ENCODE results near the gene DNAJB11. TPM values are rescaled to one million over a fixed set of nuclear protein-coding genes. Genes with fewer than 3 reads are reported as not detected.

DNAJB11 gene
- total RNA-seq, 1 experiment from 2014 or later, result 87.9 TPM

DNA sequence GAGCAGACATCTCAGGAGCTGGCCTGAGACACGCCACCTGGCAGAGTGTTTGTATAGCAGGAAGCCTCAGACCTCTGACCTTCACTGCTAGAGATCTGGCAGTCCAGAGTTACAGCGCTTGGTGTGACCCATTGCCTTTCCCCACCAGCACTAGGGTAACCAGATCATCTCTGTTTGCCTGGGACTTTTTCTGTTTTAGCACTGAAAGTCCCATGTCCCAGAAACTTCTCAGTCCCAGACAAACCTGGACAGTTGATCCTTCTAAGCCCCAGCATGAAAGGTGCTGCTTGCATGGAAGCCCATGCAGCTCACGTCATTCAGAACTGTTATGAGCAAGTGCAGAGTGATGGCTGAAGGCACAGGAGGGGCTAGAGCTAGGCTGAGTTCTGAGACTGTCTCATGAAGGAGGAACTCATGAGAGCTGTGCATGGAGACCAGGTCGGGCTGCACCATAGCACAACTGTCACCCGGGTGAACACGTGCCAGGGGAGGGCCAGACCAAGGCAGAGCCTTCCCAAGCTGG, 24.1 kb downstream of the DNAJB11 start:
- no peaks in the 10 kb centered on the region for H3K36me3 ChIP-seq (ENCODE audit: control insufficient read depth, insufficient read depth, low read length)
- no TSS peak for BruUV-seq (replicated peaks)
- no peak for ATAC-seq
- H3K4me1 ChIP-seq (ENCODE audit: control insufficient read depth, insufficient read depth, low read length), result no peaks in the 10 kb centered on the region
- ChIA-PET CTCF (interaction anchor here (1.4 kb wide), 1 partner anchor 20 kb away, joined by 4 read pairs; no protein-coding TSS in a partner anchor), POLR2A (no interaction called here)
- TF ChIP-seq POLR2AphosphoS5 (IDR thresholded peaks at IDR 0.05; ENCODE audit: low read depth, low read length), result no peak
- TF ChIP-seq, protein P1, sequence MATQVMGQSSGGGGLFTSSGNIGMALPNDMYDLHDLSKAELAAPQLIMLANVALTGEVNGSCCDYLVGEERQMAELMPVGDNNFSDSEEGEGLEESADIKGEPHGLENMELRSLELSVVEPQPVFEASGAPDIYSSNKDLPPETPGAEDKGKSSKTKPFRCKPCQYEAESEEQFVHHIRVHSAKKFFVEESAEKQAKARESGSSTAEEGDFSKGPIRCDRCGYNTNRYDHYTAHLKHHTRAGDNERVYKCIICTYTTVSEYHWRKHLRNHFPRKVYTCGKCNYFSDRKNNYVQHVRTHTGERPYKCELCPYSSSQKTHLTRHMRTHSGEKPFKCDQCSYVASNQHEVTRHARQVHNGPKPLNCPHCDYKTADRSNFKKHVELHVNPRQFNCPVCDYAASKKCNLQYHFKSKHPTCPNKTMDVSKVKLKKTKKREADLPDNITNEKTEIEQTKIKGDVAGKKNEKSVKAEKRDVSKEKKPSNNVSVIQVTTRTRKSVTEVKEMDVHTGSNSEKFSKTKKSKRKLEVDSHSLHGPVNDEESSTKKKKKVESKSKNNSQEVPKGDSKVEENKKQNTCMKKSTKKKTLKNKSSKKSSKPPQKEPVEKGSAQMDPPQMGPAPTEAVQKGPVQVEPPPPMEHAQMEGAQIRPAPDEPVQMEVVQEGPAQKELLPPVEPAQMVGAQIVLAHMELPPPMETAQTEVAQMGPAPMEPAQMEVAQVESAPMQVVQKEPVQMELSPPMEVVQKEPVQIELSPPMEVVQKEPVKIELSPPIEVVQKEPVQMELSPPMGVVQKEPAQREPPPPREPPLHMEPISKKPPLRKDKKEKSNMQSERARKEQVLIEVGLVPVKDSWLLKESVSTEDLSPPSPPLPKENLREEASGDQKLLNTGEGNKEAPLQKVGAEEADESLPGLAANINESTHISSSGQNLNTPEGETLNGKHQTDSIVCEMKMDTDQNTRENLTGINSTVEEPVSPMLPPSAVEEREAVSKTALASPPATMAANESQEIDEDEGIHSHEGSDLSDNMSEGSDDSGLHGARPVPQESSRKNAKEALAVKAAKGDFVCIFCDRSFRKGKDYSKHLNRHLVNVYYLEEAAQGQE (IDR thresholded peaks at IDR 0.05; ENCODE audit: insufficient read depth in 1 of 2, low read depth in 2 of 2, low read length in 1 of 2), result no peak
- TF ChIP-seq, protein P2, sequence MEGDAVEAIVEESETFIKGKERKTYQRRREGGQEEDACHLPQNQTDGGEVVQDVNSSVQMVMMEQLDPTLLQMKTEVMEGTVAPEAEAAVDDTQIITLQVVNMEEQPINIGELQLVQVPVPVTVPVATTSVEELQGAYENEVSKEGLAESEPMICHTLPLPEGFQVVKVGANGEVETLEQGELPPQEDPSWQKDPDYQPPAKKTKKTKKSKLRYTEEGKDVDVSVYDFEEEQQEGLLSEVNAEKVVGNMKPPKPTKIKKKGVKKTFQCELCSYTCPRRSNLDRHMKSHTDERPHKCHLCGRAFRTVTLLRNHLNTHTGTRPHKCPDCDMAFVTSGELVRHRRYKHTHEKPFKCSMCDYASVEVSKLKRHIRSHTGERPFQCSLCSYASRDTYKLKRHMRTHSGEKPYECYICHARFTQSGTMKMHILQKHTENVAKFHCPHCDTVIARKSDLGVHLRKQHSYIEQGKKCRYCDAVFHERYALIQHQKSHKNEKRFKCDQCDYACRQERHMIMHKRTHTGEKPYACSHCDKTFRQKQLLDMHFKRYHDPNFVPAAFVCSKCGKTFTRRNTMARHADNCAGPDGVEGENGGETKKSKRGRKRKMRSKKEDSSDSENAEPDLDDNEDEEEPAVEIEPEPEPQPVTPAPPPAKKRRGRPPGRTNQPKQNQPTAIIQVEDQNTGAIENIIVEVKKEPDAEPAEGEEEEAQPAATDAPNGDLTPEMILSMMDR (IDR thresholded peaks at IDR 0.05), result no peak
- TF ChIP-seq SIN3A (IDR thresholded peaks at IDR 0.05; ENCODE audit: borderline replicate concordance, insufficient read depth, low read depth, low read length), result no peak
- TF ChIP-seq TCF7L2 (IDR thresholded peaks at IDR 0.05; ENCODE audit: low read depth, low read length), result no peak
- H3K9me3 ChIP-seq (ENCODE audit: control insufficient read depth, insufficient read depth, low read depth, low read length), result no peaks in the 10 kb centered on the region
- intact Hi-C loops (cut with micrococcal nuclease; ENCODE audit: unreplicated experiment), result no loop called here
- DNase-seq (ENCODE audit: low read depth, low spot score), result no peak
- H3K27me3 ChIP-seq (ENCODE audit: control insufficient read depth, insufficient read depth, low read length), result no peaks in the 10 kb centered on the region
- in situ Hi-C loops (cut with HindIII; ENCODE audit: low pct_unique_long_range_greater_than_20kb, low sequenced_read_pairs), result no loop called here
- no peak overlapping the region for H3K27ac ChIP-seq (ENCODE audit: low read length)
- H3K4me3 ChIP-seq (ENCODE audit: low read depth in 2 of 2, low read length in 2 of 2), result no peak overlapping the region

DNA sequence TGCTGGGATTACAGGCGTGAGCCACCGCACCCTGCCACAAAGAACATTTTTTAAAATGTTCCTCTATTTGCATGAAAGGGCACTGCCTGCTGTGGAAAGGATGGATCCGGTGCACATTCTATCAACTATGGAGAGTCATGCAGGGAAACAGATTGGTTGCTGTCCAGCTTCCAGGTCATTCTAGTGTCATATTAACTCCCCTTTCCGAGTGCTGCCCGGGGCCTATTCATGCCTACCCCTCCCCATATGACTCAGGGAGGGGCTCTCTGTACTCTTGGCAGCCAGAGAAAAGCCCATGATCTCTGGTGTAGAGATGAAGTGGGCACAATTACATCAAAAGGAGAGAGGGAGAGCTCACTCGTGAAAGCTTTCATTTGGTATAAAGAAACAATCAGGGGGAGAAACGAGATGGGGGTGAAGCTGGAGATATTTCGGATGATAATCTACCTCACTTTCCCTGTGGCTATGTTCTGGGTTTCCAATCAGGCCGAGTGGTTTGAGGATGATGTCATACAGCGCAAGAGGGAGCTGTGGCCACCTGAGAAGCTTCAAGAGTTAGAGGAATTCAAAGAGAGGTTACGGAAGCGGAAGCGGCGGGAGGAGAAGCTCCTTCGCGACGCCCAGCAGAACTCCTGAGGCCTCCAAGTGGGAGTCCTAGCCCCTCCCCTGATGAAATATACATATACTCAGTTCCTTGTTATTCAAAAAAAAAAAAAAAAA, 26.2 kb downstream of the DNAJB11 start:
- Histone ChIP-seq H3K4me1 (ENCODE audit: control insufficient read depth, insufficient read depth, low read length) (no peaks in the 10 kb centered on the region), H3K27me3 (ENCODE audit: control insufficient read depth, insufficient read depth, low read length) (no peaks in the 10 kb centered on the region), H3K9me3 (ENCODE audit: control insufficient read depth, insufficient read depth, low read depth, low read length) (no peaks in the 10 kb centered on the region), H3K4me3 (ENCODE audit: low read depth in 2 of 2, low read length in 2 of 2) (no peak overlapping the region; a peak in 1 of 4 replicates), H3K27ac (ENCODE audit: low read length) (no peak overlapping the region), H3K36me3 (ENCODE audit: control insufficient read depth, insufficient read depth, low read length) (no peaks in the 10 kb centered on the region)
- no peak for DNase-seq (ENCODE audit: low read depth, low spot score)
- intact Hi-C loops (cut with micrococcal nuclease; ENCODE audit: unreplicated experiment) (no loop called here), in situ Hi-C loops (cut with HindIII; ENCODE audit: low pct_unique_long_range_greater_than_20kb, low sequenced_read_pairs) (no loop called here)
- no peak for ATAC-seq
- POLR2A ChIA-PET, result no interaction called here
- CTCF ChIA-PET, result interaction anchor here (0.7 to 1.1 kb wide), 4 partner anchors 14 to 533 kb away, joined by 3 to 17 read pairs (median 4); no protein-coding TSS in a partner anchor
- no TSS peak for BruUV-seq (replicated peaks)
- TF ChIP-seq, protein P2 (IDR thresholded peaks at IDR 0.05), result no peak
- TF ChIP-seq TCF7L2 (IDR thresholded peaks at IDR 0.05; ENCODE audit: low read depth, low read length) (no peak), SIN3A (IDR thresholded peaks at IDR 0.05; ENCODE audit: borderline replicate concordance, insufficient read depth, low read depth, low read length) (no peak), POLR2AphosphoS5 (IDR thresholded peaks at IDR 0.05; ENCODE audit: low read depth, low read length) (no peak)
- TF ChIP-seq, protein P1 (IDR thresholded peaks at IDR 0.05; ENCODE audit: insufficient read depth in 1 of 2, low read depth in 2 of 2, low read length in 1 of 2), result no peak
